Uterus (tissue), 2 donors: ENCODE data around the gene VWF.

Experiments
- CTCF ChIP-seq, 4 experiments: fragments of 200-600 bp in 2 of 4; fragments of 450-650 bp in 2 of 4; sonication (generic) in 2 of 4; IDR thresholded peaks; one replicate each; pipeline ENCODE4 v1.5.1; 2016 to 2019; ENCODE audit warnings: antibody characterized with exemption in 4 of 4, mild to moderate bottlenecking in 2 of 4, moderate library complexity in 1 of 4
- POLR2A ChIP-seq, 2 donors: fragments of 450-650 bp; IDR thresholded peaks; one replicate each; pipeline ENCODE4 v1.6.1; 2016; ENCODE audit warnings: antibody characterized with exemption in 2 of 2, mild to moderate bottlenecking in 1 of 2, moderate library complexity in 1 of 2

- no peak for TF ChIP-seq CTCF (IDR thresholded peaks at IDR 0.05)
- no peak for TF ChIP-seq POLR2A (IDR thresholded peaks at IDR 0.05)
Observed at GRCh38 chr12:5960783-5961182, 163.7 kb downstream of the VWF start.
